GM12865 (cell line): ENCODE data around the gene POLR2E.

ENCODE experiments used
- DNase-seq: peaks from one replicate; pipeline ENCODE4 v3.0.0; 2010; ENCODE audit warnings: low read depth
- H3K4me3 ChIP-seq: 2 replicates; pipeline ENCODE4 v1.5.1; 2011; ENCODE audit warnings: mild to moderate bottlenecking, low read depth, low read length, control low read depth
- CTCF ChIP-seq: IDR thresholded peaks from 2 replicates; pipeline ENCODE4 v1.5.1; 2011; ENCODE audit warnings: low read length, control low read depth, low read depth, inconsistent platforms; ENCODE audit not compliant: insufficient read depth; ENCODE audit errors: missing control alignments

The POLR2E gene

GRCh38 chr19:1060689-1061088, 34.5 kb downstream of the POLR2E start:
- TF ChIP-seq CTCF: no peak
- no peak for DNase-seq
- no peak overlapping the region for H3K4me3 ChIP-seq

GRCh38 chr19:1058112-1058511, 37.1 kb downstream of the POLR2E start:
- TF ChIP-seq CTCF: no peak
- H3K4me3 ChIP-seq: no peak overlapping the region
- DNase-seq: no peak

- peak; percentile 61 for DNase-seq
- peak; percentile 44 for TF ChIP-seq CTCF
- no peak overlapping the region for H3K4me3 ChIP-seq
Observed at GRCh38 chr19:1057176-1057855, 37.9 kb downstream of the POLR2E start.

- no peak overlapping the region for H3K4me3 ChIP-seq
- DNase-seq: no peak
Observed at GRCh38 chr19:1055886-1056620, 39.1 kb downstream of the POLR2E start.

GRCh38 chr19:1055028-1055425, 40.1 kb downstream of the POLR2E start:
- no peak for TF ChIP-seq CTCF

More at GRCh38 chr19:1055886-1056620, 39.1 kb downstream of the POLR2E start:
- TF ChIP-seq CTCF: no peak

GRCh38 chr19:1054102-1055027, 40.8 kb downstream of the POLR2E start:
- no peak for DNase-seq
- TF ChIP-seq CTCF: no peak
- H3K4me3 ChIP-seq: no peak overlapping the region

More at GRCh38 chr19:1055028-1055425, 40.1 kb downstream of the POLR2E start:
- DNase-seq: no peak
- no peak overlapping the region for H3K4me3 ChIP-seq
